Endometrial microvascular endothelial cells (primary cell): ENCODE results near the gene IL17D. TPM values are rescaled to one million over a fixed set of nuclear protein-coding genes. Genes with fewer than 3 reads are reported as not detected.

Experiments used
- in situ Hi-C: cut with HindIII; loops from 2 replicates; pipeline ENCODE4 v1.10.0; 2017; ENCODE audit warnings: low sequenced_read_pairs, low pct_unique_long_range_greater_than_20kb; ENCODE audit errors: inconsistent ontology term
- total RNA-seq: library from RNA; depleted of rRNA; stranded (reverse); fragments of >200 nt; gene quantifications from one replicate; pipeline ENCODE4 v1.2.3, GENCODE V29; 2015; ENCODE audit errors: inconsistent ontology term

Gene IL17D
- total RNA-seq, 1 donor from 2014 or later = 1.8 TPM

DNA sequence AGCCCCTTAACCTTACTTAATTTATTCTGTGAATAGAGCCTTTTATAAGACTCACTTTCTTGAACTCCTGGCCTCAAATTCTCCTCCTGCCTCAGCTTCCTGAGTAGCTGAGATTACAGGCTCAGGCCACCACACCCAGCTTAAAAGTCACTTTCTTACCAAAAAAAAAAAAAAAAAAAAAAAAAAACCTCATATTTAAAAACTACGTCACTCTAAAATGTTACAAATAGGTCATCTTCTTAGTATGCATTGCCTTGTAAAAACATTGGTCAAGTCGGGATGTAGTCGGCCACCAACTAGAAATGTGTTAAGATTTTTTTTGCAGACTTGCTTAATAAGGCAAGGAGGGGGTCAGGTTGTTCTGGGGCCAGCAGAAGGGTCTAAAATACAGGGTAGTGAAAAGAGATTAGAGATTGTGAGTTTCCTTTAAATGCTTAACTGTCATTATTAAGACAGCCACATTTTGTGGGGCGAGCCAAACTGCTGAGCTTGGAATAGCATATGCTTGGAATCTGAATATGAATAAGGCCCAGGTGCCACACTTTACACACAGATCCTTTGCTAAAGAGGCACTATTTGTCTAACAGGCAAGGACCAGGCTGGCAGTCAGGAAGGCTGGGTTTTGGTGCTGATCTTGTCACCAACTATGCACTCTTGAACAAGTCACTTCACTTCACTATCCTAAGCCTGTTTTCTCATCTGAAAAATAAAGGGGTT is 16.5 kb upstream of the IL17D start:
- in situ Hi-C loops = no loop called here

DNA sequence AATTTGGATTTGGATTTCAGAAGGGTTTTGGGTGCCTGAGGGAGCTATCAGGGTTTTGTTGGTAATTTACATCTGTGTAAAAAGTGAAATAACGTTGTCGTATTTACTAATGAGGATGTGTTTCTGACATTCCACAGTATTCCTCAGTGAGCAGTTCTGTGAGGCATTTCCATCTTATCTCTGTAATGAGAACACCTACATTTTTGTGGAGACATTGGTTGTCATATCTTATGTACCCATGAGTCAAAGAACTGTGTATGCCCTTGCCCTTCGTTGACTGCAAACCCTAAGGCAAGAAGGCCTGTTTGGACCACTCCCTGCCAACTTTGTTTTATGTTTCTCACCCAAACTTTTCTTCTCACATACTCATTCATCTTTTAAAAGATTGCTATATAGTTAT is 14.2 kb upstream of the IL17D start:
- in situ Hi-C loops = no loop called here

DNA sequence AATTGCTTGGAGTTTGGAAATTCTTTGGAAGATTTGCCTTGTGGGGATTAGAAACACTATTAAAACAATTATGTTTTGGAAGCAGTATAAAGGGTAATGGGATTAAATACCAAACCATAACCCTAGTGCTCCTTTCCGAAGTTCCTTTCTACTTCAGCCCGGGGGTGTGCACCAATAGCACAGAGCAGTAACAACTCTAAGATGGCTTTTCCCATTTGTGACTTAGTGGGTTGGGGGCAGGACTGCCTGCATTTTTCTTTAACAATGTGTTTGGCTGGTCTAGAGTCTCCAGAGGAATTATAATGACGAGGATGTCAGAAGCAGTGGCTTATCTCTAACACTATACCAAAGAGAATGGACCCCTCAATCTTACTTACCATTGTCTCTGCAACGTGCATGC is 11.9 kb upstream of the IL17D start:
- in situ Hi-C loops = no loop called here

DNA sequence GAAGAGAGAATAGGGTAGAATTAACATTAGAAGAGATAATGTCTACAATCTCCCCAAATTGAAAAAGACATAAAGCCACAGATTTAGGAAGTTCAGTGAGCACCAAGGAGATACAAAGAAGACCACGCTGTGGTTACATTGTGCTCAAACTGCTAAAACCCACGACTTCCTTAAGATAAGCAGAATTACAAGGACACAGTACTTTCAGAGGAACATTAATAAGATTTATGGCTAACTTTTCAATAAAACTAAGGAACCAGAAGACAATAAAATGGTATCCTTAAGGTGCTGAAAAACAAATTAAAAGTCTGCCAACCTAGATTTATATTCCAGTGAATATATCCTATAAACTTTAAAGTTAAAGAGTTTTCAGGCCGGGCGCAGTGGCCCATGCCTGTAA is 7.4 kb upstream of the IL17D start:
- in situ Hi-C loops = no loop called here

DNA sequence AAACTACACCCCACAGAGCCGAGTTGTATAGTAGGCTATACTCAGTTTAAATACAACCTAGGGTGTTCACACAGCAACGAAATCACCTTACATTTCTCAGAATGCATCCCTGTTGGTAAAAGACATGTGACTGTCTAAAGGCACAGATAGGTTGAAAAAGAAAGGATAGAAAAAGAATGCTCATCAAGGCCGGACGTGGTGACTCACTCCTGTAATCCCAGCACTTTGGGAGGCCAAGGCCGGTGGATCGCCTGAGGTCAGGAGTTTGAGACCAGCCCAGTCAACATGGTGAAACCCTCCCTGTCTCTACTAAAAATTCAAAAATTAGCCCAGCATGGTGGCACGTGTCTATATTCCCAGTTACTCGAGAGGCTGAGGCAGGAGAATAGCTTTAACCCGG is 3.8 kb upstream of the IL17D start:
- in situ Hi-C loops = loop anchor here (10.0 kb wide), 1 partner anchor 115 kb away; no protein-coding TSS in a partner anchor

DNA sequence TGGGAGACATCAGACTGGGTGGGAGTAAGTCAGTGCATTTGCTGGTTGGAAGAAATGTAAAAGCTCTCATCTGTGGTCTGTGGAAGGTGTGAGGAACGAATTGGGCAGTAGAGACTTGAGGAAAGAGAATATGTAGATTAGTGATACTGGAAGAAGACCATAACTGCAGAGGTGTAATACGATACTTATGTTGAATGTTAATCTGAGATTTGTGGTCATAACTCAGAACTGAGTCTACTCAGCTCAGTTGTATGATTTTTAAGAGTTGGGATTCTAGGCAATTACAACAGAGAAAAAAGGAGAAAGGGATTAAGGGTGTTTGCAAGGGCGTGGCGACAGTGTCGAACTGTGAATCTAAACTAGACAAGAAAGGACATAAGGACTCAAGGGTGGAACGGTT is 3.2 kb upstream of the IL17D start:
- in situ Hi-C loops = loop anchor here (10.0 kb wide), 1 partner anchor 115 kb away; no protein-coding TSS in a partner anchor

DNA sequence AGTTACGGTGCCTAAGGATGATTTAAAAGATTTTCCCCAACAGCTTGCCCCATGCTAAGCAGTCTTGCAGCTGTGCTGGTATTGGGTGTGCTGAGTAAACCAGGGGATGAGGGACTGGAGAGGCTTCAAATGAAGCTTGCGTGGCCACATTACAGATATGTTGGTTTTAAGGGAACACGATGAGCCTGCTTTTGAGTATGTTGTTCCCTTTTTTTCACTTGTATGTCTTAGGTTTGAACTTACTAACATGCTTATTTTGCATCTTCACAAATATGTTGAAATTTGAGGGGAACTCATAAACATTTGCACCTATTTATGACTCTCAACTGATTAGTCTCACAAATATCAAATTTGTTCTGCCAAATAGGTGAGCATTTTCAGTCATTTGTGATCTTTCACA is 2.0 kb upstream of the IL17D start:
- in situ Hi-C loops = loop anchor here (10.0 kb wide), 1 partner anchor 113 kb away; no protein-coding TSS in a partner anchor

DNA sequence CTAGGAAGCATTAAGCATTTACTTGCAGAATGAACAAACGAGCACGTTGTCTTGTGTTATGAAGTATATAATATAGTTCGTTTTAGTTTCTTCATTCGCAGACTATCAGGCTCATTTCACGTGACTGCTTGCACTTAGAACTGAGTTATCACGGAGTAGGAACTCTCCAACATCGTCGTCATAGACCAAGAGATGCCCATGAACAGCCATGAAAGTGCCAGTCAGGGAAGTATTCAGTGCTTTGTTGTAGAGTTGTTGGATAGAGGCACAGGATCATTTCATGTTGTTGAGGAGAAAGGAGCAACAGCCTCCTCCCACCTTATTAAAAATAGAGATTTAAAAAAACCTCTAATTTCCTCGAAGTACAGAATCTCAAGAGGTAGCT is 977 bp upstream of the IL17D start:
- in situ Hi-C loops = loop anchor here (10.0 kb wide), 1 partner anchor 112 kb away; no protein-coding TSS in a partner anchor

DNA sequence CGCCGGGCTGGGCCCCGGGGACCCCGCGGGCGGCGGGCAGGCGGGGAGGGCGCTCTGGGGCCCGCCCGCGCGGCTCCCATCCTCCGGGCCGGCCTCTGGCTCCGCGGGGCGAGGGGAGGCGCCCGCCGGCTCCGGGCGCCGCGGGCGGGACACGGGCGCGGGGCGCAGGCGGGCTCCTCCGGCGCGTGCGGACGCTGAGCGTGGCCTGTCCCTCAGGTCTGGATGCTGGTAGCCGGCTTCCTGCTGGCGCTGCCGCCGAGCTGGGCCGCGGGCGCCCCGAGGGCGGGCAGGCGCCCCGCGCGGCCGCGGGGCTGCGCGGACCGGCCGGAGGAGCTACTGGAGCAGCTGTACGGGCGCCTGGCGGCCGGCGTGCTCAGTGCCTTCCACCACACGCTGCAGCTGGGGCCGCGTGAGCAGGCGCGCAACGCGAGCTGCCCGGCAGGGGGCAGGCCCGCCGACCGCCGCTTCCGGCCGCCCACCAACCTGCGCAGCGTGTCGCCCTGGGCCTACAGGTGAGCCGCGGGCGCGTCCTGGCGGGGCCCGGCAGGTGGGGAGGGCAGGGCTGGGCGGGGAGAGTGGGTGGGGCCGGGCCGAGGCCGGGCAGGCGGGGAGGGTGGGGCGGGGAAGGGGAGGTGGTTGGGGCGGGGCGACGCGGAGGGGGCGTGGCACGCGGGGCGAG is 420 bp downstream of the IL17D start:
- in situ Hi-C loops = loop anchor here (10.0 kb wide), 1 partner anchor 111 kb away; no protein-coding TSS in a partner anchor

DNA sequence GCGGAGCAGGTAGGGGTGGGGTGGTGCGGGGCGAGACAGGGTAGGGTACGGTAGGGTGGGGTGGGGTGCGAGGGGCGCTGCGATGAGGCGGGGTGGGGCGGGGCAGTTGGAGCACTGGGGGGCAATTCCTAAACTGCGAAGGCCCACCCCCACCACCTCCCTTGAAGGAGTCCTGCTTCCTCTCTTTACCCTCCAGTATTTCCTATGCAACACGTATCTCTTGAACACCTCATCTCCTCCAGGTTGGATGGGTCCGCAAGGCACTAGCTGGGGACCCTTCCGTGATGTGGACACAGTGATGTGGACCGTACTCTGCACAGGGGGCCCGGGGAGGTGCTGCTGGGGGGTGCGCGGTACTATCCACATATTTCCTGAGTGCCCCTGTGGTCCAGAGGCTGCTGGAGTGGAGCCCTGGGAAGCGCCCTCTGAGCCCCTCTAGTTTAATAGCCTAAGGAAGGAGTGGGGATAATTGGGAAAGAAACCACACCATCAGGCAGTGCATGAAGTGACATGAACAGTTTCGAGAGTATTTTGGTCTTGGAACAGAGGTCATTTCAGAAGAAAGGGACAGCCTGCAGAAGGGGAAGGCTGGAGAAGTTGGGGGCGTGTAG is 1.1 kb downstream of the IL17D start:
- in situ Hi-C loops = loop anchor here (10.0 kb wide), 1 partner anchor 110 kb away; no protein-coding TSS in a partner anchor

DNA sequence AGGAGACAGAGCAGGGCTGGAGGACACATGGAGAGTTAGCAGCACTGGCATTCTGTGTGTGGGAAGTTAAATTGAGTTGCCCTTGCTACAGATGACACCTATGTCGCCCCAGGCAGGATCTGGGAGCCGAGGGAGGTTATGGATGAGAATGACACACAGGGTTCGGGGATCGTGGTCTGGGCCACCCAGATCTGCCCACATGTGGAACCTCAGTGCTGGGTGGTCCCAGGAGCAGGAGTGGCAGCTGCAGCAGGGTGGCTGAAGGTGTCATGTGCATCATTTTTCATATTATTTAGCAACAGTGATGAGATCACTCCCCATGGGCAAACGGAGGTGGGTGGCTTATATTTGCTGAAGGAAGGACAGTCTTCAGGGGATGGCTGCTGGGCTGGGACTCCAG is 3.2 kb downstream of the IL17D start:
- in situ Hi-C loops = loop anchor here (10.0 kb wide), 1 partner anchor 108 kb away; no protein-coding TSS in a partner anchor

DNA sequence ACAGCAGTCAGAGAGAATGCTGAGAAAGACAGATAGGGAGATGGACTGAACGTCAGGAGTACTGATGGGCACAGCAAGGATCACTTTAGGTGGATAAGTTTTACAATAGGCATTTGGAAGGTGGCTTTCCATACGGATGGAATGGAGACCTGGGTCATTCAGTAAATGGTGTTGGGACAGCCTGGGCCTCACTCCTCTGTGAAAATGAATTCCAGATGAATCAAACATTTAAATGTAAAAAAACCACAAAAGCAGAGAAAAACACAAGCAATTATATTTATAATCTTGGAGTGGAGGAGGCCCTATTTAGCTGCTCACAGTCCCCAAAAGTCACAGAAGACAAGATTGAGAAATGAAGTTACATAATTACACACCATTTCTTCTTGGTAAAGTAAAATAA is 4.7 kb downstream of the IL17D start:
- in situ Hi-C loops = loop anchor here (10.0 kb wide), 1 partner anchor 107 kb away; no protein-coding TSS in a partner anchor

DNA sequence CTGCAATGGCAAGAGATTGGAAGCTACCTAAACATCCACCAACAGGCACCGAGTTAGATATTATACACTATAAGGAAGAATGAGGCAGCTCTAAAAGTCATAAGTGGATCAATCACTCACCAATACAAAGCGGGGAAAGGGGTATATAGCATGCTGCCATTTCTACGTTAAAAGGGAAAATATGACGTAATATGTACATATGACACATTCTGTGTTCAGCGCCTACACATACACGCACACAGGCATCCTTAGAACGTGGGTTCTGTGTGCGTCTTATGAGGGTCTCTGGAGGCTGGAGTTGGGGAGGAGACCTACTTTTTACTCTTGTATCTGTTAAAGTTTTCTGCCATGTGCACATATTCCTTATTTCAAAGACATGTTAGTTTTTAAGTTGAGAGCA is 5.9 kb downstream of the IL17D start:
- in situ Hi-C loops = loop anchor here (10.0 kb wide), 1 partner anchor 105 kb away; no protein-coding TSS in a partner anchor

DNA sequence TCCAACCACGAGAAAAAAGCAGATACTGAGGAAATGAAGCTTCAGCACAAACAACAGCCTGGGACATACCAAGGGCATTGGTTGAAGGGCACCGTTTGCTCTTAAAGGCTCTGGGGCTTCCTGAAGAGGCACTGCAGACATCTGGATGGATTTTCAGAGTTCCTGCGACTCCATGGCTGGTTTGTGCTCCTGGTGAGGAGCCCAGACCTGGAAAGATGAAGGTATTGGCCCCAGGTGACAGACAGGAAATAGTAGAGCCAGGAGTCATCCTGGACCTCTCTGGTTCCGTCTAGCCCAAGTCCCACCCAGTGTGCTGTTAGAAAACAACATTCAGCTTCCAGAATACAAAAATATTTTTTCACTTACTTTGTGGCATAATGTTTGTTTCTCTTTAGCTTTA is 6.3 kb downstream of the IL17D start:
- in situ Hi-C loops = loop anchor here (10.0 kb wide), 1 partner anchor 105 kb away; no protein-coding TSS in a partner anchor

DNA sequence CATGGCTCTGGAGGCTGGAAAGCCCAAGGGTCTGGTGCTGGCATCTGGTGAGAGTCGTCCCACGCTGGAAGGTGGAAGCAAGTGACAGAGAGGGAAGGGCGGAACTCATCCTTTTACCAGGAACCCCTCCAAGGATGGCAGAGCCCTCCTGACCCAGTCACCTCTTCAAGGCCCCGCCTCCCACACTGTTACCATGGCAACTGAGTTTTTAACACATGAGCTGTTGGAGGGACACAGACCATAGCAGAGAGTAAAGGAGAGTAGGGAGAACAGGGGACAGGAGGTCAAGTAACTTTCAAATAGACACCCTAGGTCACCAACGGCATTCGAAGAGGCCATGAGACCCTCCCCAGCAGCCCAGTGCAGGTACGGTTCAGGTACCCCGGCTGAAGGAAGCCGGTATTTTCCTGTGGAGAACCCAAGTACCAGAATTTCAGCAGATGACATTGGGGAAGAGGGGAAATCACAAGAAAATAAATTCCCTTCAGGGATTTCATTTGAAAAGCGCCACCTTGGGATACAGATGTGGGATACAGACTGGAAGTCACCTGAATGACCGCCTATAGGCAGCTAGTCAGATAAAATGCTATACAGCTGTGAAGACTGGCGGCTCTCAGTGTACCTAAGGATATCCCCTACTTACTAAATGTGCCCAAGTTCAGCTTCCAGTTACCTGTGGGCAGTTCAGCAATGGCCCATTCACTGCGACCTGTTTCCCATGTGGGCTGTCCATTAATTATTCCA is 8.0 kb downstream of the IL17D start:
- in situ Hi-C loops = no loop called here

DNA sequence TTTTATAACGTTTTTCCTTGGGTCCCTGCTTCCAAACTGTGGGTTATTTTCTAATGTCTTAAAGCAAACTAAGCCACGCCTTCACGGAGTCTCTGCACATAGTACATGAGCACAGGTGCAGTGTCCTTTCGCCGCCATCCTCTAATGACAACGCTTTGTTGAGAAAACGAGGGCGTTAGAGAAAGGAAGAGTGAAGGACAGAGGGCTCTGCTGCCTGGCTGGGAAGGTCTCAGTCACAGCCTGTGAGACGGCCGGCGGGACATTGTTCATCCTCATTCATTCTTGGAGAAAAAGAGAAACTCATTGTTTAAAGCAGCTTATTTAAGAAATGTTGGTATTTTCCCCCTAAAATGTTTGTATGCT is 9.5 kb downstream of the IL17D start:
- in situ Hi-C loops = no loop called here

DNA sequence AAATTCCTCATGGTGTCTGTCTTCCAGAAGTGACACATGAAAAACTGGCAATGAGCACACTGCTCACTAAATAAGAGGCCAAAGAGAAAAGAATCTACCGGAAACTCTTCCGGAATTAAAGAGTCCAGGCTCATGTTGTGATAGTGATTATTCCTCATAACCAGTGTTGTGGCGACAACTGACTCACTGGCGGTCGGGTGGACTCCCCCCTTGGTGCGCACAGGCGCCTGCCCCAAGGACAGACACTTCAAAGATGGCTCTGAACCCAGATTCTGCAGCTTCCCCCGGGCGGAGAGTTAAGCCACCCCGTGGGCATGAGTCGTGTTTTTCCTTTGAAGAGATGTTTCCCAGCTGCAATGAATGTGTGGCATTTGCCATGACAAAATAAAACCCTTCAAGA is 10.3 kb downstream of the IL17D start:
- in situ Hi-C loops = no loop called here

DNA sequence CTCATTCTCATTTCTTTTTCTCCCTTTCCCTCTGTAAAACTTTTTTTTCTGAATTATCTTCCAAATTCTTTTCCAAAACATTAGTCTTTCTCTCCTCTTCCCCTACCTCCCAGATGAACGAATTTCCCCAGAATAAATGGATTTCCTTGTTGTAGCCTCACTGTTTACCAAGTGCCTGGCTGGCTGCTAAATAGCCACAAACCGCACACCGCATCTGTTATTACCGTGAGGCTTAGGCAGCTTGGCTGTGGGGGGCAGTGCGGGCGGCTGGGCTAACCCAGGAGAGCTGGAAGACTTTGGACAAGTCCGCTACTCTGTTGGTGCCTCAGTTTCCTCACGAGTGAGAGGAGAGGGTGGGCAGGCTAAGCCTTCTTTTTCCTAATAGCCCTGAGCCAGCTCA is 10.7 kb downstream of the IL17D start:
- in situ Hi-C loops = no loop called here
